ENCODE data around the gene RIMKLA.

The RIMKLA gene

DNA sequence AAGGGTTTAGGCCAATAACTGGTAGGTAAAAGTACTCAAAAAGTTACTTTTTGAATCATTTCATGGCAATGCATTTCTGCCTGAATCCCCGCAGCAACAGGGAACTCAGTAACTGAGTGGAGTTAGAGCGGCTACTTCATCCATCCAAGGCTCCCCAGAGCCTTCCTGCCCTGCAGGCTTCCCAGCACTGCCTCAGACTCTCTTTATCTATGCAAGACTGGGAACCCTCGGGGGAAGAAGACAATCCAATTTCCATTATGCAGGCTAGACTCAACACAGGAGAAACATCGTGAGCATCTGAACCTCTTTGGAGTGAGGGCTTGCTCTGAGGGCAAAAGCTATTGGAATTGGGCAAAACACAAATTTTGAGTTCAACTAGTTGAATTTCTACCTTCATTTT lies 52.1 kb downstream of the RIMKLA start:
- Histone ChIP-seq H3K4me3 (ENCODE audit: low read length) (no peak overlapping the region), H3K27me3 (replicated peaks; ENCODE audit: control insufficient read depth, insufficient read depth, low read length) (no peaks in the 10 kb centered on the region), H3K4me1 (ENCODE audit: control insufficient read depth, insufficient read depth, low read length) (peaks cover 24% of the 10 kb centered on the region), H3K36me3 (ENCODE audit: control insufficient read depth, insufficient read depth, low read length, severe bottlenecking) (no peaks in the 10 kb centered on the region), H3K9ac (ENCODE audit: low read length) (no peak overlapping the region), H3K9me3 (ENCODE audit: control insufficient read depth, low read length) (no peaks in the 10 kb centered on the region)
- no peak for DNase-seq (ENCODE audit: low read depth)

DNA sequence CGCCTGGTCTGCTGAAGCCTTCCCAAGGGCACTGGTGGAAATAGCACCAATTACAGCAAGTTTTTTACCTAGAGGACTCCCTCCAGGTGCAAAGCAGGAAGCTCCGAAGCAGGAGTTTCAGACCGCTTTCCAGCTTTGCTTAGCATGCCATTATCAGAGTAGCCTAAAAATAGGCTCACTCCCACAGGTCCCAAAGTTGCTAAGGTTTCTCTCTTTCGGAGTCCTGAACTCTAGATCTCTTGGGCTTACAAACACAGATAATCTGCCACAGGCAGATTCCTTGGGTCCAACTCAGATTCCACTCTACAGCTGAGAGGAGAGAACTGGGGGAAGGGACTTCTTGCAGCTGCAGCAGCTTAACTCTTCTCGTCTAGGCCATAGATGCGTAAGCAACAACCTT lies 52.8 kb downstream of the RIMKLA start:
- Histone ChIP-seq H3K9ac (ENCODE audit: low read length) (no peak overlapping the region), H3K9me3 (ENCODE audit: control insufficient read depth, low read length) (no peaks in the 10 kb centered on the region), H3K36me3 (ENCODE audit: control insufficient read depth, insufficient read depth, low read length, severe bottlenecking) (no peaks in the 10 kb centered on the region), H3K27me3 (replicated peaks; ENCODE audit: control insufficient read depth, insufficient read depth, low read length) (no peaks in the 10 kb centered on the region), H3K4me1 (ENCODE audit: control insufficient read depth, insufficient read depth, low read length) (peaks cover 24% of the 10 kb centered on the region), H3K4me3 (ENCODE audit: low read length) (no peak overlapping the region)
- DNase-seq (ENCODE audit: low read depth), result no peak

DNA sequence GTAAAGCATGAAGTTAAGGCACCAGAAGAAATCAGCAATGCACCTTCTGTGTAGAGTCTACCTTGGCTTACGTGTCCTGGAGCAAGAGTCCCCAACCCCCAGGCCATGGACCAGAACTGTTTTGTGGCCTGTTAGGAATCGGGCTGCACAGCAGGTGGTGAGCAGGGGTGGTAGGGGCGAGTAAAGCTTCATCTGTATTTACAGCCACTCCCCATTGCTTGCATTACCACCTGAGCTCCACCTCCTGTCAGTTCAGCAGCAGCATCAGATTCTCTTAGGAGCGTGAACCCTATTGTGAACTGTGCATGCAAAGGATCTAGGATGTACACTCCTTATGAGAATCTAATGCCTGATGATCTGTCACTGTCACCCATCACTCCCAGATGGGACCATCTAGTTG lies 53.7 kb downstream of the RIMKLA start:
- no peaks in the 10 kb centered on the region for H3K9me3 ChIP-seq (ENCODE audit: control insufficient read depth, low read length)
- H3K27me3 ChIP-seq (replicated peaks; ENCODE audit: control insufficient read depth, insufficient read depth, low read length), result no peaks in the 10 kb centered on the region
- H3K4me1 ChIP-seq (ENCODE audit: control insufficient read depth, insufficient read depth, low read length), result peaks cover 22% of the 10 kb centered on the region
- H3K9ac ChIP-seq (ENCODE audit: low read length), result no peak overlapping the region
- no peaks in the 10 kb centered on the region for H3K36me3 ChIP-seq (ENCODE audit: control insufficient read depth, insufficient read depth, low read length, severe bottlenecking)
- no peak overlapping the region for H3K4me3 ChIP-seq (ENCODE audit: low read length)
- no peak for DNase-seq (ENCODE audit: low read depth)

DNA sequence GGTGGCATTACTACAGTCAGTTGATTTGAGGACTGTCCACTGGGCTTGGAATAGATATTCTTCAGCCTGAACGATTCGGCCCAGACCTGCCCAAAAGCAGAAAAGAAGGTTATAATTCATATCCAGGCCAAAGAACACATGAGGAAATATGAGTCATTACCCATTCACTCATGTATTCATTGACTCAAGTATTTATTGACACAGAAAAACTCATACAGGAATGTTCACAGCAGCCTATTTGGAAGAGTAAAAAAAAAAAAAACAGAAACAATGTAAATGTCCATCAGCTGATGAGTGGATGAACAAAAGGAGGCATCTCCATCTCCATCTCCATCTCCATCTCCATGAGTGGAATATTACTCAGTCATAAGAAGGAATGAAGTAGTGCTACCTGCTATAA lies 59.3 kb downstream of the RIMKLA start:
- H3K9me3 ChIP-seq (ENCODE audit: control insufficient read depth, low read length), result no peaks in the 10 kb centered on the region
- no peak overlapping the region for H3K4me3 ChIP-seq (ENCODE audit: low read length)
- DNase-seq (ENCODE audit: low read depth), result peak; percentile 45
- no peaks in the 10 kb centered on the region for H3K36me3 ChIP-seq (ENCODE audit: control insufficient read depth, insufficient read depth, low read length, severe bottlenecking)
- H3K4me1 ChIP-seq (ENCODE audit: control insufficient read depth, insufficient read depth, low read length), result peaks cover 10% of the 10 kb centered on the region
- H3K9ac ChIP-seq (ENCODE audit: low read length), result no peak overlapping the region
- H3K27me3 ChIP-seq (replicated peaks; ENCODE audit: control insufficient read depth, insufficient read depth, low read length), result no peaks in the 10 kb centered on the region

DNA sequence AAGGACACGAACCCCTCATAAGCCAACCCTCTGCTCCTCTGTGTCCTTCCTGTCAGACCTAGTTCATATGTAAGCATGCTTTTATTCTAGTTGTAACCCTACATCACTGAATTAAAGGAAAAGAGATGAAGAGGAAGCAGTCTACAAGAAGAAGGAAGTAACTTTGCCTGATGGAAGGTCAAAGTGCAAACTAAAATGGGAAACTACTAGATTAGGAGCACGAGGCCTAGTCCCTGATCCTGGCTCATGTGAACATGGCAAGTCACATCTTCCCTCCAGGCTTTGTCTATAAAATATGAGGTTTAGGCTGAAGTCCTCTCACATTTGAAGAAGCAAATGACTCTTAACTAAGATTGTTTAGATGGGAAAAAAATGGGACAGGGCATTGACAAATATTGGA lies 62.1 kb downstream of the RIMKLA start:
- H3K4me3 ChIP-seq (ENCODE audit: low read length), result no peak overlapping the region
- no peak for DNase-seq (ENCODE audit: low read depth)
- H3K36me3 ChIP-seq (ENCODE audit: control insufficient read depth, insufficient read depth, low read length, severe bottlenecking), result no peaks in the 10 kb centered on the region
- peaks cover 10% of the 10 kb centered on the region for H3K4me1 ChIP-seq (ENCODE audit: control insufficient read depth, insufficient read depth, low read length)
- H3K27me3 ChIP-seq (replicated peaks; ENCODE audit: control insufficient read depth, insufficient read depth, low read length), result no peaks in the 10 kb centered on the region
- H3K9me3 ChIP-seq (ENCODE audit: control insufficient read depth, low read length), result no peaks in the 10 kb centered on the region
- no peak overlapping the region for H3K9ac ChIP-seq (ENCODE audit: low read length)

DNA sequence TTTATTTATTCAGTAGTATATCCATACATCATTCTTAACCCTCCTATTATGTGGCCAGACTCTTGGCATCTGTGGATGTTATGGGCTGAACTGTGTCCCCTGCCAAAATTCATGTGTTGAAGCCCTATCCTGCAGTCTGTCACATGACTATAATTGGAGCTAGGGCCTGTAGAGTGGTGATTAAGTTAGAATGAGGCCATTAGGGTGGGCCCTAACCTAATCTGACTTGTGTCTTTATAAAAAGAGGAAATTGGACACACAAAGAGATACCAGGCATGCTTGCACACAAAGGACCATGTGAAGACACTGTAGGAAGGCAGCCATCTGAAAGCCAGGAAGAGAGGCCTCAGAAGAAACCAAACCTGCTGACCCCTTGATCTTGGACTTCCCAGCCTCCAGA lies 68.7 kb downstream of the RIMKLA start:
- no peaks in the 10 kb centered on the region for H3K4me1 ChIP-seq (ENCODE audit: control insufficient read depth, insufficient read depth, low read length)
- H3K9ac ChIP-seq (ENCODE audit: low read length), result no peak overlapping the region
- no peaks in the 10 kb centered on the region for H3K36me3 ChIP-seq (ENCODE audit: control insufficient read depth, insufficient read depth, low read length, severe bottlenecking)
- no peak for DNase-seq (ENCODE audit: low read depth)
- no peak overlapping the region for H3K4me3 ChIP-seq (ENCODE audit: low read length)
- H3K9me3 ChIP-seq (ENCODE audit: control insufficient read depth, low read length), result no peaks in the 10 kb centered on the region
- H3K27me3 ChIP-seq (replicated peaks; ENCODE audit: control insufficient read depth, insufficient read depth, low read length), result no peaks in the 10 kb centered on the region

DNA sequence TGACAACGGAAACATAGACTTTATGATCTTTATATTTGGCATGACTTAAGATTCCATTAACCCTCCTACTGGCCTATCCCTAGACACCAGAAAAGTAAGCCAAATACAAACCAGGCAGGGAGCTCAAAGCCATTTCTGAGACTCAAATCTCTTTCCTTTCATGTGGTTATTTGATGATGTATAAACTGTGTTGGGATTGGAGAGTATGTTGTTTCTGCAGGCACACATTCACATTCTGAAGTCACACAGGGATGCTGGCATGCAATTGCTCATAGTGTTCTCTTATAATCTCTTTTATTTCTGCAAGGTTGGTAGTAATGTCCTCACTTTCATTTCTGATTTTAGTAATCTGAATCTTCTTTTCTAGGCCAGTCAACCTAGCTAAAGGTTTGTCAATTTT lies 69.5 kb downstream of the RIMKLA start:
- H3K4me3 ChIP-seq (ENCODE audit: low read length), result no peak overlapping the region
- H3K4me1 ChIP-seq (ENCODE audit: control insufficient read depth, insufficient read depth, low read length), result no peaks in the 10 kb centered on the region
- DNase-seq (ENCODE audit: low read depth), result no peak
- no peaks in the 10 kb centered on the region for H3K9me3 ChIP-seq (ENCODE audit: control insufficient read depth, low read length)
- H3K9ac ChIP-seq (ENCODE audit: low read length), result no peak overlapping the region
- no peaks in the 10 kb centered on the region for H3K27me3 ChIP-seq (replicated peaks; ENCODE audit: control insufficient read depth, insufficient read depth, low read length)
- H3K36me3 ChIP-seq (ENCODE audit: control insufficient read depth, insufficient read depth, low read length, severe bottlenecking), result no peaks in the 10 kb centered on the region

DNA sequence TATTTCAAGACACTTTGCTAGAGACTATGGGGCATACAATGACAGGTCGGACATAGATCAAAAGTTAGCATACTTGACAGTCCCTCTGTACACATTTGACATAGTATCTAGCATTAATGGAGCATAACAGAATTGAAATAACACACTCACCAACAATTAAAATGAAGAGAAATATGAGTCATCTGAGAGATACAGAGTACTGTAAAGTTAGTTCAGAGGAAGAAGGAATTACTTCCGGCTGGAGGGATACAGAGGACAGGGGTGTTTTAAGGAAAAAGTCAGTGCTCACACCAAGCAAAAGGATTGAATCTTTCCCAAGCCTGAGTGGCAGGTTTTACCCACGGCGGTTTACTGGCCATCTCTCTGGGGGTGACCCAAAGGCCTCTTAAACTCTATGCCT lies 72.8 kb downstream of the RIMKLA start:
- Histone ChIP-seq H3K9me3 (ENCODE audit: control insufficient read depth, low read length) (no peaks in the 10 kb centered on the region), H3K9ac (ENCODE audit: low read length) (no peak overlapping the region), H3K4me3 (ENCODE audit: low read length) (no peak overlapping the region), H3K36me3 (ENCODE audit: control insufficient read depth, insufficient read depth, low read length, severe bottlenecking) (peaks cover 5% of the 10 kb centered on the region), H3K27me3 (replicated peaks; ENCODE audit: control insufficient read depth, insufficient read depth, low read length) (no peaks in the 10 kb centered on the region), H3K4me1 (ENCODE audit: control insufficient read depth, insufficient read depth, low read length) (peaks cover 12% of the 10 kb centered on the region)
- no peak for DNase-seq (ENCODE audit: low read depth)

DNA sequence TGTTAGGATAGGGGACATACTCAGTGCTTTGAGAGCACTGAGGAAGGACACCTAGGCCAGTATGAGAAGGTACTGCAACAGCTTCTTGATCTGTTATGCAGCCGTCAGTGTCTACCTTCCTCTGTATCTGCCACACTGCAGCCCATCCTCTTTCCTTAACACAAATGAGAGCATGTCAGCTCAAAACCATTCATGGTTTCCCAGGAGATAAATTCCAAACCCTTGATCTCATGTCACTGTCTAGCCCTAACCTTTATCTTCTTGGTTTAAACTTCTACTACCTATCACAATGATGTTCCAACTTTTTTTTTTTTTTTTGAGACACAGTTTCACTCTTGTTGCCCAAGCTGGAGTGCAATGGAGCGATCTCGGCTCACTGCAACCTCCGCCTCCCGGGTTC lies 73.8 kb downstream of the RIMKLA start:
- no peak overlapping the region for H3K9ac ChIP-seq (ENCODE audit: low read length)
- no peaks in the 10 kb centered on the region for H3K9me3 ChIP-seq (ENCODE audit: control insufficient read depth, low read length)
- H3K36me3 ChIP-seq (ENCODE audit: control insufficient read depth, insufficient read depth, low read length, severe bottlenecking), result peaks cover 16% of the 10 kb centered on the region
- H3K27me3 ChIP-seq (replicated peaks; ENCODE audit: control insufficient read depth, insufficient read depth, low read length), result no peaks in the 10 kb centered on the region
- peaks cover 12% of the 10 kb centered on the region for H3K4me1 ChIP-seq (ENCODE audit: control insufficient read depth, insufficient read depth, low read length)
- no peak for DNase-seq (ENCODE audit: low read depth)
- H3K4me3 ChIP-seq (ENCODE audit: low read length), result no peak overlapping the region

DNA sequence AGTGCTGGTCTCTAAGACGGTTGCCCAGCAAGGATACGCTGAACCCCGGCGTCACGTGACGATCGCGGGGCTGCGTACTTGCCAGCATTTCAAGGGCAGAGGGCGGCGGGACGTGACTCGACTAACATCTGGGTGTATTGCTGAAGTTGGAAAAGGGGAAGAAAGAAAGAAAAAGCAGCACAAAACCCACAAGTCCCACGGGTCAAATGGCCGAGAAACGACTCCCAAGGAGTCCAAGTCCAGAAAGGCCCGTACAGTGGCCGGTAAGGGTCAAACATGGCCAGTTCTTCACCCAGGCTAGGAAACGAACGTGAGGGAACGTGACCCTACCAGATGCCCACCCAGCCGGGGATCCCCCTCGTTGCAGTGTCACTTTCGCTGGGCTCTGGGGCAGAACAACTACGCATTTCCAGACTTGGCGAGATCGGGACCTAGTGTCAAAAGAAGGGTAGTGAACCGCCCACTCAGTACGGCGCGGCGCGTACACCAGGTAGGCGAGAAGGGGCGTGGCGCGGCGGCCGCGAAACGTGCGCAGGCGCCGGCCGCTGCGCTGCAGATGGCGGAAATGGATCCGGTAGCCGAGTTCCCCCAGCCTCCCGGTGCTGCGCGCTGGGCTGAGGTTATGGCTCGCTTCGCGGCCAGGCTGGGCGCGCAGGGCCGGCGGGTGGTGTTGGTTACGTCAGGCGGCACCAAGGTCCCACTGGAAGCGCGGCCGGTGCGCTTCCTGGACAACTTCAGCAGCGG lies 75.6 kb downstream of the RIMKLA start, which contains the start of the genes PPCS and ZMYND12:
Gene PPCS, plus strand, starts transcription at position 534 of the 744 bp plus-strand sequence. Its CDS starts 23 bp downstream, at position 557.
Gene ZMYND12, minus strand, starts transcription at position 13 of the 744 bp plus-strand sequence. CDS start 25 bp downstream, outside the sequence.
- DNase-seq (ENCODE audit: low read depth), result peak; percentile 69
- peak within 1 kb of the TSS; percentile 98 for H3K4me3 ChIP-seq (ENCODE audit: low read length)
- no peaks in the 10 kb centered on the region for H3K9me3 ChIP-seq (ENCODE audit: control insufficient read depth, low read length)
- H3K4me1 ChIP-seq (ENCODE audit: control insufficient read depth, insufficient read depth, low read length), result peaks cover 12% of the 10 kb centered on the region
- H3K36me3 ChIP-seq (ENCODE audit: control insufficient read depth, insufficient read depth, low read length, severe bottlenecking), result peaks cover 33% of the 10 kb centered on the region
- peak within 1 kb of the TSS; percentile 97 for H3K9ac ChIP-seq (ENCODE audit: low read length)
- no peaks in the 10 kb centered on the region for H3K27me3 ChIP-seq (replicated peaks; ENCODE audit: control insufficient read depth, insufficient read depth, low read length)

DNA sequence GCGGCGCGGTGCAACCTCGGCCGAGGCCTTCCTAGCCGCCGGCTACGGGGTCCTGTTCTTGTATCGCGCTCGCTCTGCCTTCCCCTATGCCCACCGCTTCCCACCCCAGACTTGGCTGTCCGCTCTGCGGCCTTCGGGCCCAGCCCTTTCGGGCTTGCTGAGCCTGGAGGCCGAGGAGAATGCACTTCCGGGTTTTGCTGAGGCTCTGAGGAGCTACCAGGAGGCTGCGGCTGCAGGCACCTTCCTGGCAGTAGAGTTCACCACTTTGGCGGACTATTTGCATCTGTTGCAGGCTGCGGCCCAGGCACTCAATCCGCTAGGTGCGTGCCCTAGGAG lies 76.1 kb downstream of the RIMKLA start:
- peaks cover 12% of the 10 kb centered on the region for H3K4me1 ChIP-seq (ENCODE audit: control insufficient read depth, insufficient read depth, low read length)
- DNase-seq (ENCODE audit: low read depth), result peak; percentile 51
- peak overlapping the region; percentile 97 for H3K9ac ChIP-seq (ENCODE audit: low read length)
- peak overlapping the region; percentile 98 for H3K4me3 ChIP-seq (ENCODE audit: low read length)
- peaks cover 33% of the 10 kb centered on the region for H3K36me3 ChIP-seq (ENCODE audit: control insufficient read depth, insufficient read depth, low read length, severe bottlenecking)
- H3K27me3 ChIP-seq (replicated peaks; ENCODE audit: control insufficient read depth, insufficient read depth, low read length), result no peaks in the 10 kb centered on the region
- no peaks in the 10 kb centered on the region for H3K9me3 ChIP-seq (ENCODE audit: control insufficient read depth, low read length)

DNA sequence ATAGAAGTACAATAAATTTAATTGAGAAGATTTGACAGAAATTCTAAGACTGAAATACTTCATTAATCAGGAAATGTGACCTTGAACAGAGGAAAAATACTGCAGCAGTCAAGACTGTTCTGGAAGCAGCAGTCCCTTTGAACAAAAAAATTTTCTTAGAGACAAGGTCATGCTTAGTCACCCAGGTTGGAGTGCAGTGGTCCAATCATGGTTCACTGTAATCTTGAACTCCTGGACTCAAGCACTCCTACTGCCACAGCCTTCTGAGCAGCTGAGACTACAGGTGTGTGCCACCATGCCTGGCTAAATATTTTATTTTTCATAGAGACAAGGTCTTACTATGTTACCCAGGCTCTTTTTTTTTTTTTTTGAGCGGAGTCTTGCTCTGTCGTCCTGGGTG lies 80.6 kb downstream of the RIMKLA start:
- no peak for DNase-seq (ENCODE audit: low read depth)
- Histone ChIP-seq H3K4me3 (ENCODE audit: low read length) (no peak overlapping the region), H3K27me3 (replicated peaks; ENCODE audit: control insufficient read depth, insufficient read depth, low read length) (no peaks in the 10 kb centered on the region), H3K9me3 (ENCODE audit: control insufficient read depth, low read length) (no peaks in the 10 kb centered on the region), H3K9ac (ENCODE audit: low read length) (no peak overlapping the region), H3K36me3 (ENCODE audit: control insufficient read depth, insufficient read depth, low read length, severe bottlenecking) (peaks cover 33% of the 10 kb centered on the region), H3K4me1 (ENCODE audit: control insufficient read depth, insufficient read depth, low read length) (peaks cover 18% of the 10 kb centered on the region)
